ENCODE results near the gene ADAMTSL1.

GRCh38 chr9:18668944-18669343, 195.0 kb downstream of the ADAMTSL1 start:
- no peak for TF ChIP-seq ZNF496 (CRISPR knock-in tag; IDR thresholded peaks at IDR 0.05; ENCODE audit: insufficient replicate concordance)
- no peak for TF ChIP-seq ZNF160 (CRISPR knock-in tag; IDR thresholded peaks at IDR 0.05)

All from HepG2 (cell line).